AG10803 (cell line): ENCODE measurements around the gene PRKCE.
A peak's percentile ranks its signal among the peaks of the same experiment; 100 is the strongest.

Source experiments
- DNase-seq: peaks from one replicate; pipeline ENCODE4 v3.0.0; 2010; ENCODE audit warnings: low read depth
- H3K4me3 ChIP-seq: 2 replicates; pipeline ENCODE4 v1.5.1; 2011; ENCODE audit warnings: mild to moderate bottlenecking, low read length, control low read depth
- CTCF ChIP-seq: conservative IDR thresholded peaks from 2 replicates; pipeline ENCODE4 v1.5.1; 2011; ENCODE audit warnings: mild to moderate bottlenecking, low read length, control low read depth, inconsistent platforms

PRKCE gene

GRCh38 chr2:45664635-45665261 lies 13.3 kb downstream of the PRKCE start:
- DNase-seq: no peak
- no peak overlapping the region for H3K4me3 ChIP-seq
- no peak for TF ChIP-seq CTCF

- DNase-seq: no peak
- no peak overlapping the region for H3K4me3 ChIP-seq
- TF ChIP-seq CTCF: no peak
Observed at GRCh38 chr2:45668509-45668908, 17.0 kb downstream of the PRKCE start.

- no peak for TF ChIP-seq CTCF
- DNase-seq: no peak
- H3K4me3 ChIP-seq: no peak overlapping the region
Observed at GRCh38 chr2:45669032-45669486, 17.6 kb downstream of the PRKCE start.

GRCh38 chr2:45670646-45671045 lies 19.2 kb downstream of the PRKCE start:
- no peak overlapping the region for H3K4me3 ChIP-seq
- DNase-seq: no peak
- no peak for TF ChIP-seq CTCF

GRCh38 chr2:45672138-45672537 lies 20.7 kb downstream of the PRKCE start:
- no peak for TF ChIP-seq CTCF
- no peak for DNase-seq
- H3K4me3 ChIP-seq: no peak overlapping the region

GRCh38 chr2:45674035-45674816 lies 22.8 kb downstream of the PRKCE start:
- no peak overlapping the region for H3K4me3 ChIP-seq
- no peak for TF ChIP-seq CTCF
- DNase-seq: peak; percentile 55

- no peak for TF ChIP-seq CTCF
- no peak overlapping the region for H3K4me3 ChIP-seq
- DNase-seq: peak; percentile 54
Observed at GRCh38 chr2:45675263-45675812, 23.9 kb downstream of the PRKCE start.
